Naive thymus-derived CD4-positive, alpha-beta T cell (primary cell): ENCODE data around the gene CIITA. TPM values are rescaled to one million over a fixed set of nuclear protein-coding genes. Genes with fewer than 3 reads are reported as not detected.
A peak's percentile ranks its signal among the peaks of the same experiment; 100 is the strongest.

Source experiments
- ATAC-seq: fragments of 150-1000 bp; cut with Tn5 transposase; 2 replicates; pipeline ENCODE4 v1.10.0; 2021; ENCODE audit warnings: mild to moderate bottlenecking, moderate library complexity
- CTCF ChIA-PET: fragments of 350-600 bp; sonication (Branson Sonifier 250); formaldehyde crosslinking; loops from one replicate; lab custom pipeline; 2021; ENCODE audit warnings: antibody characterized with exemption; lab: Charles Lee
- POLR2A ChIA-PET: fragments of 350-600 bp; sonication (Branson Sonifier 250); formaldehyde crosslinking; loops from one replicate; lab custom pipeline; 2021; ENCODE audit warnings: antibody characterized with exemption, inconsistent platforms; lab: Charles Lee
- DNase-seq, 9 donors: peaks; one replicate each; pipeline versions ENCODE4 v3.0.0 to v3.0.0-alpha.2; 2020 to 2022; ENCODE audit warnings: mixed read lengths in 1 of 9
- H3K27ac ChIP-seq: one replicate; pipeline ENCODE4 v1.7.0; 2013; ENCODE audit warnings: mild to moderate bottlenecking, low read depth, low read length, moderate library complexity
- H3K27me3 ChIP-seq, 2 donors: one replicate each; pipeline ENCODE4 v1.7.0; 2013; ENCODE audit warnings: low read length in 2 of 2, mild to moderate bottlenecking in 2 of 2, moderate library complexity in 2 of 2; ENCODE audit not compliant: control insufficient read depth in 2 of 2, insufficient read depth in 2 of 2
- H3K36me3 ChIP-seq, 3 experiments: 1 replicate in 2 of 3; 2 replicates in 1 of 3; pipeline ENCODE4 v1.7.0; 2013; ENCODE audit warnings: low read length in 3 of 3, mild to moderate bottlenecking in 3 of 3, moderate library complexity in 1 of 3; ENCODE audit not compliant: insufficient read depth in 3 of 3, control insufficient read depth in 2 of 3
- H3K4me1 ChIP-seq, 2 donors: one replicate each; pipeline ENCODE4 v1.7.0; 2013; ENCODE audit warnings: low read length in 2 of 2, mild to moderate bottlenecking in 2 of 2, moderate library complexity in 1 of 2; ENCODE audit not compliant: control insufficient read depth in 2 of 2, insufficient read depth in 2 of 2
- H3K4me3 ChIP-seq: 2 replicates; pipeline ENCODE4 v1.7.0; 2013; ENCODE audit warnings: mild to moderate bottlenecking, low read length
- H3K9me3 ChIP-seq, 3 experiments: 1 replicate in 2 of 3; 2 replicates in 1 of 3; pipeline ENCODE4 v1.7.0; 2013; ENCODE audit warnings: low read length in 3 of 3; ENCODE audit not compliant: control insufficient read depth in 2 of 3
- H3K27ac Mint-ChIP-seq, 9 donors: one replicate each; pipeline ENCODE4 v1.8.0; 2020 to 2022; ENCODE audit warnings: mixed read lengths in 9 of 9, mild to moderate bottlenecking in 8 of 9, moderate library complexity in 5 of 9, inconsistent platforms in 2 of 9
- H3K27me3 Mint-ChIP-seq, 5 donors: one replicate each; pipeline ENCODE4 v1.8.0; 2021 to 2022; ENCODE audit warnings: mixed read lengths in 5 of 5, mild to moderate bottlenecking in 1 of 5
- H3K36me3 Mint-ChIP-seq, 5 donors: one replicate each; pipeline ENCODE4 v1.8.0; 2020 to 2022; ENCODE audit warnings: mixed read lengths in 5 of 5, mild to moderate bottlenecking in 3 of 5, inconsistent platforms in 1 of 5
- H3K4me1 Mint-ChIP-seq, 7 donors: one replicate each; pipeline ENCODE4 v1.8.0; 2020 to 2022; ENCODE audit warnings: mixed read lengths in 7 of 7, mild to moderate bottlenecking in 3 of 7, inconsistent platforms in 1 of 7
- H3K4me3 Mint-ChIP-seq, 10 donors: one replicate each; pipeline ENCODE4 v1.8.0; 2020 to 2022; ENCODE audit warnings: mild to moderate bottlenecking in 10 of 10, mixed read lengths in 10 of 10, moderate library complexity in 6 of 10, inconsistent platforms in 2 of 10
- H3K9me3 Mint-ChIP-seq, 11 donors: one replicate each; pipeline ENCODE4 v1.8.0; 2020 to 2022; ENCODE audit warnings: mixed read lengths in 11 of 11, mild to moderate bottlenecking in 4 of 11, inconsistent platforms in 1 of 11, moderate library complexity in 1 of 11
- intact Hi-C, 2 donors: fragments of 100-400 bp; cut with micrococcal nuclease; formaldehyde crosslinking; loops; one replicate each; pipeline ENCODE4 v1.15.1; 2023
- polyA plus RNA-seq, 2 donors: library from polyadenylated mRNA; unstranded; fragments of 300-500 nt; fragmentation: Illumina TruSeq; gene quantifications; one replicate each; pipeline ENCODE4 v1.2.3, GENCODE V29; 2021
- total RNA-seq, 6 experiments: library from RNA in 5 of 6; stranded (reverse) in 5 of 6; gene quantifications; 1 replicate in 5 of 6; 2 replicates in 1 of 6; pipeline ENCODE4 v1.2.3 and lab custom pipeline; 2021 to 2026

Gene CIITA
- total and polyA plus RNA-seq, 7 experiments from 2014 or later: 0.12 to 72.1 (median 1.7) TPM

- Histone ChIP-seq H3K27me3 (no peaks in the 10 kb centered on the region), H3K4me1 (peaks cover 59 to 64% of the 10 kb centered on the region in 2 donors), H3K36me3 (peaks cover 0 to 14% (median 0%) of the 10 kb centered on the region in 3 experiments), H3K4me3 (peak overlapping the region; percentile 25), H3K27ac (no peak overlapping the region), H3K9me3 (no peaks in the 10 kb centered on the region)
- Mint-ChIP-seq H3K9me3 (no peaks in the 10 kb centered on the region), H3K36me3 (peaks cover 0 to 18% (median 0%) of the 10 kb centered on the region in 5 donors), H3K4me3 (peak overlapping the region; percentile 86 to 96 (median 93)), H3K27ac (peak overlapping the region in 8 of 9 donors; percentile 2 to 85 (median 54)), H3K27me3 (no peaks in the 10 kb centered on the region), H3K4me1 (peaks cover 62 to 90% (median 81%) of the 10 kb centered on the region in 7 donors)
- DNase-seq: peak in 1 of 9 donors; percentile 46
- POLR2A ChIA-PET: interaction anchor here (1.3 kb wide), 1 partner anchor 12 kb away, joined by 4 read pairs; no protein-coding TSS in a partner anchor
- CTCF ChIA-PET: interaction anchor here (1.1 kb wide), 1 partner anchor 19 kb away, joined by 5 read pairs; no protein-coding TSS in a partner anchor
- no peak for ATAC-seq
- intact Hi-C loops: no loop called here
Observed at GRCh38 chr16:10938321-10938720, 61.3 kb downstream of the CIITA start.

DNA sequence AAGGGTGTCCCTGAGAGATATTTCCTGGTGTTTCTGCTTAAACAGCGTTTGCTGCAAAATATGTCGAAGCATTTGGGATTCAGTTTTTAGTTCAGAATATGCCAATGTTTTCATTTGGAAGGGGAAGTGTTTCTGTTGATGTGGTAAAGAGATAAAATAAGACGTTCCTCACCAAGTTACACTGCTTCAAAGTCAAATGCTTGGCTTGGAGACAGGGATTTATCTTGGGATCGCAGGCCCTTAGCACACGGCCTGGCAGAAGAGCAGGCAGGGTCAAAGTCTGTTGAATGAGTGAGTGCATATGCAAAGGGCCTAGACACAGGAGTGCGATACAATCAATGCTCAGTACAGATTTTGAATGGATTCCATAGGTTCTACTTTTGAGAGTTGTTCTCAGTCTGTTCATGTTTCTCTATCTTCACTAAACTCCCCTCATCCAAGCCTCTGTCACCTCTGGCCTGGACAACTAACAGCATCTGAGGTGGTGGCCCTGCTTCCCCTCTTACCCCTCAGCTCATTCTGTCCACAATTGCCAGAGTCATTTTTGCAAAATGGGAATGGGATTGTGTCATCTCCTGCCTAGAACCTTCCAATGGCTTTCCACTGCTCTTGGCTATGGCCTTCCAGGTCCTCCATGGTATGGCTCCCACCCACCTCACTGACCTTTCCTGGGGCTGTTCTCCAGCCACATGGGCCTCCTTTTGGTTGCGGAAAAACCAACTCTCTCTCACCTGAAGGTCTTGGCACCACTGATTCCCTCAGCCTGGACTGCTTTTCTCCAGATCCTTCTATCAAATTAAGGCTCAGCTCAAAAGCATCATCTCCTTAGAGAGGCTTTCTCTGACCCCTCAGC lies 62.0 kb downstream of the CIITA start:
- no peaks in the 10 kb centered on the region for H3K27me3 Mint-ChIP-seq
- H3K4me3 ChIP-seq: no peak overlapping the region
- H3K9me3 ChIP-seq: no peaks in the 10 kb centered on the region
- POLR2A ChIA-PET: interaction anchor here (1.3 kb wide), 1 partner anchor 11 kb away, joined by 4 read pairs; no protein-coding TSS in a partner anchor
- H3K4me3 Mint-ChIP-seq: peak overlapping the region; percentile 86 to 96 (median 93)
- no peak overlapping the region for H3K27ac ChIP-seq
- H3K4me1 Mint-ChIP-seq: peaks cover 55 to 92% (median 81%) of the 10 kb centered on the region in 7 donors
- ATAC-seq (no peak), DNase-seq (no peak)
- intact Hi-C loops: no loop called here
- peak overlapping the region; percentile 2 to 85 (median 47) for H3K27ac Mint-ChIP-seq
- no peaks in the 10 kb centered on the region for H3K9me3 Mint-ChIP-seq
- peaks cover 0 to 7% (median 0%) of the 10 kb centered on the region in 3 experiments for H3K36me3 ChIP-seq
- peaks cover 0 to 18% (median 0%) of the 10 kb centered on the region in 5 donors for H3K36me3 Mint-ChIP-seq
- peaks cover 60 to 69% of the 10 kb centered on the region in 2 donors for H3K4me1 ChIP-seq
- CTCF ChIA-PET: no interaction called here
- no peaks in the 10 kb centered on the region for H3K27me3 ChIP-seq

GRCh38 chr16:10939649-10940234 lies 62.7 kb downstream of the CIITA start:
- DNase-seq: no peak
- peaks cover 0 to 4% (median 0%) of the 10 kb centered on the region in 3 experiments for H3K36me3 ChIP-seq
- no peaks in the 10 kb centered on the region for H3K9me3 Mint-ChIP-seq
- H3K4me3 ChIP-seq: peak overlapping the region; percentile 68
- H3K27ac Mint-ChIP-seq: peak overlapping the region; percentile 2 to 93 (median 62)
- peaks cover 62 to 70% of the 10 kb centered on the region in 2 donors for H3K4me1 ChIP-seq
- POLR2A ChIA-PET: interaction anchor here (1.3 kb wide), 1 partner anchor 10 kb away, joined by 4 read pairs; no protein-coding TSS in a partner anchor
- peaks cover 55 to 91% (median 79%) of the 10 kb centered on the region in 7 donors for H3K4me1 Mint-ChIP-seq
- no peak for ATAC-seq
- CTCF ChIA-PET: no interaction called here
- peak overlapping the region; percentile 78 for H3K27ac ChIP-seq
- no peaks in the 10 kb centered on the region for H3K9me3 ChIP-seq
- H3K27me3 ChIP-seq: no peaks in the 10 kb centered on the region
- H3K36me3 Mint-ChIP-seq: peaks cover 0 to 18% (median 0%) of the 10 kb centered on the region in 5 donors
- H3K27me3 Mint-ChIP-seq: no peaks in the 10 kb centered on the region
- intact Hi-C loops: loop anchor here (5.0 to 10.0 kb wide), 7 partner anchors 552 to 1977 kb away; partner anchors contain the start of genes ATF7IP2 (in 1 of the 2), CPPED1 (in 1 of the 2), HAPSTR1 (in 1 of the 2) and LITAF (in 1 of the 2)
- H3K4me3 Mint-ChIP-seq: peak overlapping the region; percentile 86 to 96 (median 93)

GRCh38 chr16:10940501-10941079 lies 63.6 kb downstream of the CIITA start:
- Mint-ChIP-seq H3K4me1 (peaks cover 60 to 91% (median 79%) of the 10 kb centered on the region in 7 donors), H3K27me3 (no peaks in the 10 kb centered on the region), H3K4me3 (peak overlapping the region; percentile 86 to 96 (median 93)), H3K36me3 (peaks cover 0 to 16% (median 0%) of the 10 kb centered on the region in 5 donors), H3K27ac (peak overlapping the region; percentile 2 to 93 (median 77)), H3K9me3 (no peaks in the 10 kb centered on the region)
- Histone ChIP-seq H3K36me3 (peaks cover 0 to 5% (median 0%) of the 10 kb centered on the region in 3 experiments), H3K9me3 (no peaks in the 10 kb centered on the region), H3K4me3 (peak overlapping the region; percentile 68), H3K27ac (peak overlapping the region; percentile 78), H3K27me3 (no peaks in the 10 kb centered on the region), H3K4me1 (peaks cover 65 to 71% of the 10 kb centered on the region in 2 donors)
- intact Hi-C loops: loop anchor here (5.0 to 10.0 kb wide), 7 partner anchors 553 to 1978 kb away; partner anchors contain the start of genes ATF7IP2 (in 1 of the 2), CPPED1 (in 1 of the 2), HAPSTR1 (in 1 of the 2) and LITAF (in 1 of the 2)
- ChIA-PET CTCF (no interaction called here), POLR2A (interaction anchor here (1.0 kb wide), 1 partner anchor 857 kb away, joined by 3 read pairs; the partner anchor contains the start of gene ZC3H7A)
- ATAC-seq (no peak), DNase-seq (no peak)

GRCh38 chr16:10941127-10941933 lies 64.3 kb downstream of the CIITA start:
- Histone ChIP-seq H3K4me1 (peaks cover 64 to 73% of the 10 kb centered on the region in 2 donors), H3K27me3 (no peaks in the 10 kb centered on the region), H3K36me3 (peaks cover 0 to 5% (median 0%) of the 10 kb centered on the region in 3 experiments), H3K27ac (peak overlapping the region; percentile 78), H3K4me3 (peak overlapping the region; percentile 76), H3K9me3 (no peaks in the 10 kb centered on the region)
- intact Hi-C loops: loop anchor here (5.0 to 10.0 kb wide), 7 partner anchors 554 to 1979 kb away; partner anchors contain the start of genes ATF7IP2 (in 1 of the 2), CPPED1 (in 1 of the 2), HAPSTR1 (in 1 of the 2) and LITAF (in 1 of the 2)
- Mint-ChIP-seq H3K27ac (peak overlapping the region; percentile 2 to 93 (median 87)), H3K4me1 (peaks cover 60 to 91% (median 79%) of the 10 kb centered on the region in 7 donors), H3K27me3 (no peaks in the 10 kb centered on the region), H3K9me3 (no peaks in the 10 kb centered on the region), H3K4me3 (peak overlapping the region; percentile 86 to 96 (median 93)), H3K36me3 (peaks cover 0 to 14% (median 0%) of the 10 kb centered on the region in 5 donors)
- CTCF ChIA-PET: no interaction called here
- DNase-seq: no peak
- POLR2A ChIA-PET: interaction anchor here (1.0 kb wide), 1 partner anchor 856 kb away, joined by 3 read pairs; the partner anchor contains the start of gene ZC3H7A
- no peak for ATAC-seq
